ENCODE data around the gene MNAT1.

The MNAT1 gene

GRCh38 chr14:60815371-60815770 is 80.8 kb downstream of the MNAT1 start:
- Histone ChIP-seq H3K4me3 (ENCODE audit: low read depth, low read length) (no peak overlapping the region), H3K36me3 (ENCODE audit: control insufficient read depth in 2 of 2, insufficient read depth in 1 of 2, low read length in 2 of 2) (peaks cover 21 to 30% of the 10 kb centered on the region in 2 experiments), H3K4me1 (ENCODE audit: control insufficient read depth, insufficient read depth, low read length) (0 out of 2 replicates have a peak, but pooled peaks cover 2% of the 10 kb centered on the region), H3K27ac (ENCODE audit: extremely low read depth, low read depth, low read length) (no peak overlapping the region), H3K9me3 (ENCODE audit: control insufficient read depth, insufficient read depth, low read depth, low read length) (no peaks in the 10 kb centered on the region)
- ChIA-PET CTCF (no interaction called here), POLR2A (no interaction called here)
- TF ChIP-seq ZNF654 (tag by site-specific recombination; IDR thresholded peaks at IDR 0.05; ENCODE audit: low read depth) (no peak), ZSCAN16 (tag by site-specific recombination; IDR thresholded peaks at IDR 0.05) (no peak), SETDB1 (IDR thresholded peaks at IDR 0.05; ENCODE audit: insufficient read length, low read length) (no peak), GFI1B (tag by site-specific recombination; IDR thresholded peaks at IDR 0.05) (no peak), ZNF837 (tag by site-specific recombination; IDR thresholded peaks at IDR 0.05) (no peak), ZNF391 (tag by site-specific recombination; IDR thresholded peaks at IDR 0.05; ENCODE audit: borderline replicate concordance, low read depth) (no peak), ZNF140 (tag by site-specific recombination; IDR thresholded peaks at IDR 0.05) (no peak)

- ChIA-PET POLR2A (no interaction called here), CTCF (no interaction called here)
- TF ChIP-seq ZNF335 (tag by site-specific recombination; conservative IDR thresholded peaks at IDR 0.05) (no peak), ZNF488 (tag by site-specific recombination; IDR thresholded peaks at IDR 0.05) (no peak)
- Histone ChIP-seq H3K4me3 (ENCODE audit: low read depth, low read length) (no peak overlapping the region), H3K27ac (ENCODE audit: extremely low read depth, low read depth, low read length) (no peak overlapping the region), H3K4me1 (ENCODE audit: control insufficient read depth, insufficient read depth, low read length) (0 out of 2 replicates have a peak, but pooled peaks cover 2% of the 10 kb centered on the region), H3K9me3 (ENCODE audit: control insufficient read depth, insufficient read depth, low read depth, low read length) (no peaks in the 10 kb centered on the region), H3K36me3 (ENCODE audit: control insufficient read depth in 2 of 2, insufficient read depth in 1 of 2, low read length in 2 of 2) (peaks cover 20 to 29% of the 10 kb centered on the region in 2 experiments; a peak in 2 of 3 replicates)
Measured at GRCh38 chr14:60817113-60817512, 82.6 kb downstream of the MNAT1 start.

GRCh38 chr14:60819575-60819974 is 85.0 kb downstream of the MNAT1 start:
- no peak overlapping the region for H3K4me3 ChIP-seq (ENCODE audit: low read depth, low read length)
- POLR2A ChIA-PET: no interaction called here
- TF ChIP-seq ZSCAN18 (tag by site-specific recombination; IDR thresholded peaks at IDR 0.05): no peak
- TF ChIP-seq ZNF701 (tag by site-specific recombination; IDR thresholded peaks at IDR 0.05): no peak
- TF ChIP-seq ZNF391 (tag by site-specific recombination; IDR thresholded peaks at IDR 0.05; ENCODE audit: borderline replicate concordance, low read depth): no peak
- no peak for TF ChIP-seq ZNF311 (tag by site-specific recombination; IDR thresholded peaks at IDR 0.05; ENCODE audit: borderline replicate concordance)
- TF ChIP-seq KLF8 (tag by site-specific recombination; IDR thresholded peaks at IDR 0.05): no peak
- TF ChIP-seq ZIC2 (tag by site-specific recombination; IDR thresholded peaks at IDR 0.05): no peak
- CTCF ChIA-PET: interaction anchor here (0.8 kb wide), 1 partner anchor 40 kb away, joined by 3 read pairs; no protein-coding TSS in a partner anchor
- no peaks in the 10 kb centered on the region for H3K9me3 ChIP-seq (ENCODE audit: control insufficient read depth, insufficient read depth, low read depth, low read length)
- H3K36me3 ChIP-seq (ENCODE audit: control insufficient read depth in 2 of 2, insufficient read depth in 1 of 2, low read length in 2 of 2): peaks cover 14 to 26% of the 10 kb centered on the region in 2 experiments
- 0 out of 2 replicates have a peak, but pooled peaks cover 2% of the 10 kb centered on the region for H3K4me1 ChIP-seq (ENCODE audit: control insufficient read depth, insufficient read depth, low read length)
- no peak overlapping the region for H3K27ac ChIP-seq (ENCODE audit: extremely low read depth, low read depth, low read length)

GRCh38 chr14:60838601-60839000 is 104.0 kb downstream of the MNAT1 start:
- no peak overlapping the region for H3K27ac ChIP-seq (ENCODE audit: extremely low read depth, low read depth, low read length)
- ChIA-PET CTCF (no interaction called here), POLR2A (no interaction called here)
- H3K4me3 ChIP-seq (ENCODE audit: low read depth, low read length): no peak overlapping the region
- no peaks in the 10 kb centered on the region for H3K9me3 ChIP-seq (ENCODE audit: control insufficient read depth, insufficient read depth, low read depth, low read length)
- H3K36me3 ChIP-seq (ENCODE audit: control insufficient read depth in 2 of 2, insufficient read depth in 1 of 2, low read length in 2 of 2): peaks cover 5 to 28% of the 10 kb centered on the region in 2 experiments; a peak in 2 of 3 replicates
- H3K4me1 ChIP-seq (ENCODE audit: control insufficient read depth, insufficient read depth, low read length): no peaks in the 10 kb centered on the region
- TF ChIP-seq ZFP37 (tag by site-specific recombination; IDR thresholded peaks at IDR 0.05) (no peak), KLF17 (tag by site-specific recombination; IDR thresholded peaks at IDR 0.05) (no peak), ZNF776 (tag by site-specific recombination; IDR thresholded peaks at IDR 0.05; ENCODE audit: borderline replicate concordance) (no peak), GLIS1 (tag by site-specific recombination; IDR thresholded peaks at IDR 0.05) (no peak), ZNF529 (tag by site-specific recombination; IDR thresholded peaks at IDR 0.05; ENCODE audit: insufficient replicate concordance) (no peak), CTCF (tag by site-specific recombination; IDR thresholded peaks at IDR 0.05) (no peak), ZNF555 (tag by site-specific recombination; conservative IDR thresholded peaks at IDR 0.05) (no peak), ZNF138 (tag by site-specific recombination; IDR thresholded peaks at IDR 0.05; ENCODE audit: borderline replicate concordance) (no peak), ZNF433 (tag by site-specific recombination; IDR thresholded peaks at IDR 0.05; ENCODE audit: low read depth) (no peak), KLF9 (tag by site-specific recombination; IDR thresholded peaks at IDR 0.05; ENCODE audit: low read depth) (no peak), HOXC10 (CRISPR knock-in tag; IDR thresholded peaks at IDR 0.05) (no peak)

Measured in HEK293 (cell line).